Mesenchymal stem cell (in vitro differentiated cells and primary cell): Measurements from ENCODE around the gene EYA4.

Experiments
- DNase-seq: peaks from one replicate; pipeline ENCODE4 v3.0.0-alpha.2; 2013
- H2AFZ ChIP-seq: one replicate; pipeline ENCODE4 v1.6.1; 2013; ENCODE audit warnings: low read depth, mild to moderate bottlenecking, control low read depth, inconsistent platforms, low read length, moderate library complexity
- H2AK5ac ChIP-seq: 2 replicates; pipeline ENCODE4 v1.6.1; 2013; ENCODE audit warnings: low read length, moderate library complexity, mild to moderate bottlenecking, inconsistent platforms; ENCODE audit not compliant: severe bottlenecking
- H2BK120ac ChIP-seq: one replicate; pipeline ENCODE4 v1.6.1; 2013; ENCODE audit warnings: low read depth, mild to moderate bottlenecking, inconsistent platforms, low read length, moderate library complexity
- H2BK12ac ChIP-seq, 2 experiments: one replicate each; pipeline ENCODE4 v1.6.1; 2013; ENCODE audit warnings: inconsistent platforms in 2 of 2, low read length in 2 of 2, mild to moderate bottlenecking in 2 of 2, moderate library complexity in 2 of 2, control low read depth in 1 of 2
- H2BK15ac ChIP-seq: one replicate; pipeline ENCODE4 v1.6.1; 2013; ENCODE audit warnings: mild to moderate bottlenecking, low read depth, inconsistent platforms; ENCODE audit not compliant: poor library complexity, severe bottlenecking
- H2BK5ac ChIP-seq: 2 replicates; pipeline ENCODE4 v1.6.1; 2013; ENCODE audit warnings: low read depth, mild to moderate bottlenecking, low read length, control low read depth, inconsistent platforms; ENCODE audit not compliant: poor library complexity, severe bottlenecking
- H3K14ac ChIP-seq, 2 experiments: one replicate each; pipeline ENCODE4 v1.6.1; 2013; ENCODE audit warnings: inconsistent platforms in 2 of 2, low read length in 2 of 2, control low read depth in 1 of 2, mild to moderate bottlenecking in 1 of 2, moderate library complexity in 1 of 2
- H3K18ac ChIP-seq, 2 experiments: one replicate each; pipeline ENCODE4 v1.6.1; 2013; ENCODE audit warnings: inconsistent platforms in 2 of 2, low read length in 2 of 2, control low read depth in 1 of 2, low read depth in 1 of 2, mild to moderate bottlenecking in 1 of 2
- H3K23ac ChIP-seq, 2 experiments: one replicate each; pipeline ENCODE4 v1.6.1; 2013; ENCODE audit warnings: inconsistent platforms in 2 of 2, low read length in 2 of 2, mild to moderate bottlenecking in 2 of 2, moderate library complexity in 2 of 2, control low read depth in 1 of 2
- H3K27ac ChIP-seq: 2 replicates; pipeline ENCODE4 v1.5.1; 2013; ENCODE audit warnings: mild to moderate bottlenecking, moderate library complexity, low read length, control low read depth, inconsistent platforms; ENCODE audit not compliant: poor library complexity, severe bottlenecking
- H3K27me3 ChIP-seq, 2 experiments: 2 replicates each; pipeline versions ENCODE4 v1.6.1 to v1.7.0; 2013; ENCODE audit warnings: low read length in 2 of 2, mild to moderate bottlenecking in 2 of 2, moderate library complexity in 2 of 2, control low read depth in 1 of 2, inconsistent platforms in 1 of 2; ENCODE audit not compliant: control insufficient read depth in 1 of 2, insufficient read depth in 1 of 2
- H3K36me3 ChIP-seq, 2 experiments: 2 replicates each; pipeline versions ENCODE4 v1.6.1 to v1.7.0; 2013; ENCODE audit warnings: low read length in 2 of 2, control low read depth in 1 of 2, inconsistent platforms in 1 of 2, low read depth in 1 of 2, mild to moderate bottlenecking in 1 of 2; ENCODE audit not compliant: insufficient read depth in 2 of 2, control insufficient read depth in 1 of 2
- H3K4ac ChIP-seq, 2 experiments: one replicate each; pipeline ENCODE4 v1.6.1; 2013; ENCODE audit warnings: inconsistent platforms in 2 of 2, low read length in 2 of 2, mild to moderate bottlenecking in 2 of 2, moderate library complexity in 2 of 2, control low read depth in 1 of 2, low read depth in 1 of 2
- H3K4me1 ChIP-seq: 2 replicates; pipeline ENCODE4 v1.6.1; 2013; ENCODE audit warnings: low read depth, low read length, control low read depth; ENCODE audit not compliant: control insufficient read depth, insufficient read depth
- H3K4me2 ChIP-seq: 2 replicates; pipeline ENCODE4 v1.6.1; 2013; ENCODE audit warnings: low read length, mild to moderate bottlenecking, inconsistent platforms; ENCODE audit not compliant: poor library complexity, severe bottlenecking
- H3K4me3 ChIP-seq, 2 experiments: 2 replicates each; pipeline versions ENCODE4 v1.5.1 to v1.7.0; 2013; ENCODE audit warnings: low read length in 2 of 2, mild to moderate bottlenecking in 2 of 2, control low read depth in 1 of 2, low read depth in 1 of 2; ENCODE audit not compliant: insufficient read depth in 1 of 2
- H3K79me1 ChIP-seq: replicated peaks from 2 replicates; pipeline ENCODE4 v1.6.1; 2013; ENCODE audit warnings: mild to moderate bottlenecking, control low read depth, low read length, inconsistent platforms; ENCODE audit not compliant: poor library complexity, severe bottlenecking
- H3K9ac ChIP-seq: 2 replicates; pipeline ENCODE4 v1.7.0; 2013; ENCODE audit warnings: mild to moderate bottlenecking, low read length, moderate library complexity
- H3K9me3 ChIP-seq: 2 replicates; pipeline ENCODE4 v1.7.0; 2013; ENCODE audit warnings: mild to moderate bottlenecking, low read length; ENCODE audit not compliant: control insufficient read depth
- H4K8ac ChIP-seq: one replicate; pipeline ENCODE4 v1.6.1; 2013; ENCODE audit warnings: inconsistent platforms, mild to moderate bottlenecking, low read length, moderate library complexity
- H4K91ac ChIP-seq: one replicate; pipeline ENCODE4 v1.6.1; 2013; ENCODE audit warnings: mild to moderate bottlenecking, low read length, inconsistent platforms
- WGBS: methylation state at CpG from one replicate; pipeline ENCODE4 v1.1.7; 2013; ENCODE audit warnings: mixed read lengths; 5-methylcytosine and 5-hydroxymethylcytosine counted together

EYA4 gene

DNA sequence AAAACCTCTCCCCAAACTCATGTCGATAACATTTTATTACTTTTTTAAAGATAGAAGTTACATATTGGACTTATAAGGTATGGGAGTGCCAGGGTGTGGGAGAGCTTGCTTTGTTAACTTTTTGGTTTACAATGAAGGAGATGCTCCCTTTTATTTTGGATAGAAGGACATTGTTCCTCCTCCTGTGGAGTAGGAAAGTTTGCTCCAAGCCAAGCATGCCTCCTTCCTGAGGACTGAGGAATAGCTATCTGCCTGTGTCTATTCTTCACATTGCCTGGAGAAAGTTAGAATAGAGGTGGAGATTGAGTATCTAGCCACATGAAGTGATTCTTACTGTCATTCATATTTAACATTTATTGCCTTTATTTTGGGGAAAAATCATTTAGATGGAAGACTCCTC lies 71.9 kb downstream of the EYA4 start:
- H2BK15ac ChIP-seq = no peak overlapping the region
- no peak overlapping the region for H3K23ac ChIP-seq
- H3K18ac ChIP-seq = no peak overlapping the region
- no peak overlapping the region for H2BK12ac ChIP-seq
- H3K9ac ChIP-seq = no peak overlapping the region
- H4K8ac ChIP-seq = no peak overlapping the region
- H2BK120ac ChIP-seq = no peak overlapping the region
- H3K79me1 ChIP-seq = no peaks in the 10 kb centered on the region
- no peak overlapping the region for H2AK5ac ChIP-seq
- H2BK5ac ChIP-seq = no peak overlapping the region
- no CpG with 5 or more reads among the region's 1 CpG for WGBS
- H3K36me3 ChIP-seq = no peaks in the 10 kb centered on the region
- H3K4me3 ChIP-seq = no peak overlapping the region
- H3K27ac ChIP-seq = no peak overlapping the region
- no peak overlapping the region for H2AFZ ChIP-seq
- H3K4ac ChIP-seq = no peak overlapping the region
- H3K14ac ChIP-seq = no peak overlapping the region
- H4K91ac ChIP-seq = no peak overlapping the region
- no peak overlapping the region for H3K4me2 ChIP-seq
- H3K9me3 ChIP-seq = no peaks in the 10 kb centered on the region
- no peak for DNase-seq
- peaks cover 2% of the 10 kb centered on the region for H3K4me1 ChIP-seq
- H3K27me3 ChIP-seq = no peaks in the 10 kb centered on the region

DNA sequence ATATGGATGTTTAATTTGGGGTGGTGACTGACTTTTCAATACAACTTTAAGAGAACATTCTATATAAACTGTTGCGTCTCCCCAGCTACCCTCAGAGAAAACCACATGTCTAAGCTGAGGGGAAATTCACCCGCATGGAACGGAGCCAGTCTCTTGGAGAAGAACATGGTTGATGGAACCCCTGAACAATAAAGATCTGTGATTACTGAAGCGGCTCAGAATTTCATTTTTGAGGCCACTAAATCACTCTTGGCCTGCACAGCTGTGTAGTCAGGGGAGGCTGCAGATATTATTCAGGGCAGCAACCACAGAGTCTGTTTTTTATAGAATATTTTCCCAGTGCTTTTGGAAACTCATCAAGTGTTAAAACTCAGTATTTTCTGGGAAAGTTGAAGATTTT lies 73.8 kb downstream of the EYA4 start:
- Histone ChIP-seq H3K14ac (no peak overlapping the region), H3K9me3 (no peaks in the 10 kb centered on the region), H3K4ac (no peak overlapping the region), H2BK15ac (no peak overlapping the region), H4K8ac (no peak overlapping the region), H3K4me1 (peaks cover 2% of the 10 kb centered on the region), H2AFZ (no peak overlapping the region), H3K27ac (peak overlapping the region; percentile 66), H3K23ac (no peak overlapping the region), H3K4me3 (no peak overlapping the region), H3K36me3 (no peaks in the 10 kb centered on the region), H4K91ac (no peak overlapping the region), H2BK12ac (no peak overlapping the region), H3K4me2 (no peak overlapping the region), H2AK5ac (no peak overlapping the region), H2BK120ac (no peak overlapping the region), H2BK5ac (no peak overlapping the region), H3K9ac (no peak overlapping the region), H3K27me3 (no peaks in the 10 kb centered on the region), H3K79me1 (no peaks in the 10 kb centered on the region), H3K18ac (no peak overlapping the region)
- no peak for DNase-seq
- 93% methylated on average over 4 of the region's 4 CpGs for WGBS

DNA sequence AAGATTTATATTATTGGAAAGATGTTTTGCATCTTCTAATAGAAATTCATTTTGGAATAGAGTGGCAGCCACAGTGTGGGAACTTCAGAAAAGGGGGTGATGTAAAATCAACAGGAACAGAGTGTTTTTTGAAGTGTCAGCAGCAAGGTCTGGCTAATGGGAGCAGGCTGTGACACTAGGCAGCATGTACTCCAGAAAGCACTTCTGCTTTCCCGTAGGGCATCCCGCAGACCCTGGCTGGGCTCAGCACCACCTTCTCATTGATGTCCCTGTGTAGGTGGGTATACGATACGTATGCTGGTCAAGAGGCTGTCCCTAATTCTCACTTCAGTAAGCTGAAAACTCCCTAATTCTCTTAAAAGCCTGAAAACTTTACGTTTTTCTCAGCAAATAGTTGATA lies 74.7 kb downstream of the EYA4 start:
- WGBS = 80% methylated on average over 2 of the region's 5 CpGs
- no peak for DNase-seq
- no peak overlapping the region for H3K4me3 ChIP-seq
- H3K9ac ChIP-seq = no peak overlapping the region
- no peak overlapping the region for H4K8ac ChIP-seq
- no peaks in the 10 kb centered on the region for H3K9me3 ChIP-seq
- H3K4me1 ChIP-seq = peaks cover 2% of the 10 kb centered on the region
- H3K27me3 ChIP-seq = no peaks in the 10 kb centered on the region
- H3K23ac ChIP-seq = peak overlapping the region in 1 of 2 experiments; percentile 72
- no peak overlapping the region for H3K4me2 ChIP-seq
- H3K27ac ChIP-seq = peak overlapping the region; percentile 57
- peak overlapping the region; percentile 71 for H2AK5ac ChIP-seq
- peak overlapping the region in 1 of 2 experiments; percentile 65 for H3K14ac ChIP-seq
- no peaks in the 10 kb centered on the region for H3K36me3 ChIP-seq
- H3K4ac ChIP-seq = no peak overlapping the region
- no peak overlapping the region for H2BK5ac ChIP-seq
- no peak overlapping the region for H3K18ac ChIP-seq
- no peak overlapping the region for H4K91ac ChIP-seq
- H2BK12ac ChIP-seq = no peak overlapping the region
- no peaks in the 10 kb centered on the region for H3K79me1 ChIP-seq
- no peak overlapping the region for H2BK15ac ChIP-seq
- no peak overlapping the region for H2BK120ac ChIP-seq
- no peak overlapping the region for H2AFZ ChIP-seq

DNA sequence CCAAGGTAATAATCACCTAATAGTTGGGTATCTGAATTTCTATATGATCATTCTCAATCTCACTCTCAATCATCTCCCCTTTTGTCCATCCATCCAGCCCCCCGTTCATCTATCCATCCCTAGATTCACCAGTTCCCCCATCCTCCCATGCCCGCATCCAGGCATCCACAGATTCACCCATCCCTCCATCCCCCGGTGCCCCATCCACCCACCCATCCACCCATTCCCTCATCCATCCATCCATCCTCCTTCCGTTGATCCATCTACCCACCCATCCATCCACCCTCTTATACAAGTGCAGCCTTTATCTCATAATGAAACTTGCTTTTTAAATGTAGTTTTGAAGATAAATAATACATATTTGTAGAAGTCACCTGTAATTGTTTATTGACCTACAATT lies 76.5 kb downstream of the EYA4 start:
- H2BK120ac ChIP-seq = no peak overlapping the region
- H3K18ac ChIP-seq = no peak overlapping the region
- no peak overlapping the region for H3K14ac ChIP-seq
- H3K79me1 ChIP-seq = no peaks in the 10 kb centered on the region
- no peaks in the 10 kb centered on the region for H3K27me3 ChIP-seq
- H2BK15ac ChIP-seq = no peak overlapping the region
- peaks cover 2% of the 10 kb centered on the region for H3K4me1 ChIP-seq
- no peak overlapping the region for H4K91ac ChIP-seq
- H3K4ac ChIP-seq = no peak overlapping the region
- no peaks in the 10 kb centered on the region for H3K9me3 ChIP-seq
- no peak overlapping the region for H2BK12ac ChIP-seq
- H2BK5ac ChIP-seq = no peak overlapping the region
- H3K27ac ChIP-seq = no peak overlapping the region
- no peaks in the 10 kb centered on the region for H3K36me3 ChIP-seq
- H3K4me2 ChIP-seq = no peak overlapping the region
- no peak overlapping the region for H4K8ac ChIP-seq
- WGBS = 95% methylated on average over 3 of the region's 4 CpGs
- H3K9ac ChIP-seq = no peak overlapping the region
- no peak overlapping the region for H2AK5ac ChIP-seq
- no peak overlapping the region for H2AFZ ChIP-seq
- H3K4me3 ChIP-seq = no peak overlapping the region
- H3K23ac ChIP-seq = no peak overlapping the region
- DNase-seq = no peak
